Neural crest cell (in vitro differentiated cells): Measurements from ENCODE around the gene NUMA1. TPM values are rescaled to one million over a fixed set of nuclear protein-coding genes. Genes with fewer than 3 reads are reported as not detected.

Experiments used
- DNase-seq: peaks from one replicate; pipeline ENCODE4 v3.0.0; 2021; ENCODE audit warnings: low read depth, mixed read lengths, low spot score
- H3K27ac Mint-ChIP-seq: one replicate; pipeline ENCODE4 v1.8.0; 2021; ENCODE audit warnings: mild to moderate bottlenecking, mixed read lengths; ENCODE audit not compliant: unreplicated experiment
- H3K27me3 Mint-ChIP-seq: 2 replicates; pipeline ENCODE4 v1.8.0; 2021; ENCODE audit warnings: low read depth, mild to moderate bottlenecking, mixed read lengths
- H3K36me3 Mint-ChIP-seq: 2 replicates; pipeline ENCODE4 v1.8.0; 2021; ENCODE audit warnings: low read depth, mild to moderate bottlenecking, mixed read lengths
- H3K4me1 Mint-ChIP-seq: 2 replicates; pipeline ENCODE4 v1.8.0; 2021; ENCODE audit warnings: mixed read lengths
- H3K4me3 Mint-ChIP-seq: one replicate; pipeline ENCODE4 v1.8.0; 2021; ENCODE audit warnings: mild to moderate bottlenecking, mixed read lengths
- H3K9me3 Mint-ChIP-seq: 2 replicates; pipeline ENCODE4 v1.8.0; 2021; ENCODE audit warnings: mixed read lengths
- CTCF ChIP-seq: fragments of 200-600 bp; sonication (generic); conservative IDR thresholded peaks from 2 replicates; pipeline ENCODE4 v1.5.0; 2021; ENCODE audit warnings: antibody characterized with exemption, mild to moderate bottlenecking
- total RNA-seq: library from RNA; stranded (reverse); gene quantifications from 2 replicates; pipeline ENCODE4 v1.2.1, GENCODE V29; 2021

Gene NUMA1
- total RNA-seq, 1 donor from 2014 or later = 179 TPM

GRCh38 chr11:72124046-72124445, 43.7 kb upstream of the NUMA1 start:
- Mint-ChIP-seq H3K4me3 (no peak overlapping the region), H3K9me3 (peaks cover 18% of the 10 kb centered on the region), H3K36me3 (peaks cover 5% of the 10 kb centered on the region), H3K27ac (no peak overlapping the region), H3K27me3 (peaks cover 26% of the 10 kb centered on the region), H3K4me1 (no peaks in the 10 kb centered on the region)
- no peak for DNase-seq
- TF ChIP-seq CTCF = no peak

GRCh38 chr11:72123117-72123653, 42.8 kb upstream of the NUMA1 start:
- no peak for TF ChIP-seq CTCF
- peaks cover 12% of the 10 kb centered on the region for H3K9me3 Mint-ChIP-seq
- H3K27ac Mint-ChIP-seq = no peak overlapping the region
- no peak for DNase-seq
- no peaks in the 10 kb centered on the region for H3K4me1 Mint-ChIP-seq
- peaks cover 24% of the 10 kb centered on the region for H3K27me3 Mint-ChIP-seq
- no peak overlapping the region for H3K4me3 Mint-ChIP-seq
- no peaks in the 10 kb centered on the region for H3K36me3 Mint-ChIP-seq

- no peaks in the 10 kb centered on the region for H3K36me3 Mint-ChIP-seq
- no peak for DNase-seq
- peaks cover 26% of the 10 kb centered on the region for H3K27me3 Mint-ChIP-seq
- H3K27ac Mint-ChIP-seq = no peak overlapping the region
- H3K4me3 Mint-ChIP-seq = no peak overlapping the region
- H3K9me3 Mint-ChIP-seq = peaks cover 9% of the 10 kb centered on the region
- no peaks in the 10 kb centered on the region for H3K4me1 Mint-ChIP-seq
- no peak for TF ChIP-seq CTCF
Observed at GRCh38 chr11:72122607-72123006, 42.3 kb upstream of the NUMA1 start.

GRCh38 chr11:72120930-72121329, 40.6 kb upstream of the NUMA1 start:
- Mint-ChIP-seq H3K4me1 (no peaks in the 10 kb centered on the region), H3K4me3 (no peak overlapping the region), H3K27ac (no peak overlapping the region), H3K27me3 (peaks cover 34% of the 10 kb centered on the region), H3K36me3 (no peaks in the 10 kb centered on the region), H3K9me3 (peaks cover 7% of the 10 kb centered on the region)
- no peak for DNase-seq
- TF ChIP-seq CTCF = no peak

- Mint-ChIP-seq H3K36me3 (no peaks in the 10 kb centered on the region), H3K9me3 (peaks cover 2% of the 10 kb centered on the region), H3K27ac (peak overlapping the region; percentile 64), H3K4me3 (no peak overlapping the region), H3K4me1 (no peaks in the 10 kb centered on the region), H3K27me3 (peaks cover 43% of the 10 kb centered on the region)
- DNase-seq = no peak
- TF ChIP-seq CTCF = no peak
Observed at GRCh38 chr11:72119198-72119597, 38.9 kb upstream of the NUMA1 start.
